NT2/D1 (cell line): ENCODE results near the gene PPIE.

ENCODE experiments used
- SUZ12 ChIP-seq: IDR thresholded peaks from 2 replicates; pipeline ENCODE4 v1.6.1; 2011; ENCODE audit not compliant: insufficient read length, insufficient read depth; ENCODE audit errors: extremely low read depth
- ZNF274 ChIP-seq: IDR thresholded peaks from 2 replicates; pipeline ENCODE4 v1.6.1; 2011; ENCODE audit warnings: mild to moderate bottlenecking, low read depth, low read length

DNA sequence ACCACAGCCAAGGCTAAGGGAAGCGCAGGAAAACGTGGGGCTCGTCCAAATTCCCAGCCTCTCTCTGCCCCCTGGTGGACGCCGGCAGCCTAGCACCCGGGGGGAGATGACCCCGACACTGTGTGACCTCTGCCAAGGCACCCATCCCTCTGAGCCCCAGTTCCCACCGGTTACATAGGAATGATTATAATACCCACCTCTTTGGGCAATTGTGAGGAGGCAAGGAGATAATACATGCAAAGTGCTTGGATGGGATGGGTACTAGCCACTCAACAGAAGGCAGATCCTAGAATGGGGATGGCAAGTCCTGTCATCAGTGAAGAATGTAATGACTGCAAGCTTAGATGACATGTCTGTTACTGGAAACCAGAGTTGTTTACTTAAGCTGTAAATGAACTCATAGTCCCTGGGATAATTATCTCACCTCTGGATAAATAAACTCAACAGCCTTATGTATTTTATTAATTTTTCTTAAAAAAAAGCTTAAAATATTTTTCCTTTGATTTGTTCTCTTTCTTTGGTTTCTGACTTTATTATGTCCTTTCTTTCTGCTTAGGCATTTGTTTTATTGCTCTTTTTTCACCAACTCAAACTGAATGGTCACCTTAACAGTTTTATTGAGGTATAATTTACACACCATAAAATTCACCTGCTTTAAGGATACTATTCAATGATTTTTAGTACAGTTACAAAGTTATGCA, 61.2 kb downstream of the PPIE start:
- TF ChIP-seq SUZ12 (no peak), ZNF274 (no peak)
